ENCODE data around the gene ATP2B3. TPM values are rescaled to one million over a fixed set of nuclear protein-coding genes. Genes with fewer than 3 reads are reported as not detected.

Gene ATP2B3
- polyA plus RNA-seq, 1 donor from 2014 or later = 5.3 TPM

DNA sequence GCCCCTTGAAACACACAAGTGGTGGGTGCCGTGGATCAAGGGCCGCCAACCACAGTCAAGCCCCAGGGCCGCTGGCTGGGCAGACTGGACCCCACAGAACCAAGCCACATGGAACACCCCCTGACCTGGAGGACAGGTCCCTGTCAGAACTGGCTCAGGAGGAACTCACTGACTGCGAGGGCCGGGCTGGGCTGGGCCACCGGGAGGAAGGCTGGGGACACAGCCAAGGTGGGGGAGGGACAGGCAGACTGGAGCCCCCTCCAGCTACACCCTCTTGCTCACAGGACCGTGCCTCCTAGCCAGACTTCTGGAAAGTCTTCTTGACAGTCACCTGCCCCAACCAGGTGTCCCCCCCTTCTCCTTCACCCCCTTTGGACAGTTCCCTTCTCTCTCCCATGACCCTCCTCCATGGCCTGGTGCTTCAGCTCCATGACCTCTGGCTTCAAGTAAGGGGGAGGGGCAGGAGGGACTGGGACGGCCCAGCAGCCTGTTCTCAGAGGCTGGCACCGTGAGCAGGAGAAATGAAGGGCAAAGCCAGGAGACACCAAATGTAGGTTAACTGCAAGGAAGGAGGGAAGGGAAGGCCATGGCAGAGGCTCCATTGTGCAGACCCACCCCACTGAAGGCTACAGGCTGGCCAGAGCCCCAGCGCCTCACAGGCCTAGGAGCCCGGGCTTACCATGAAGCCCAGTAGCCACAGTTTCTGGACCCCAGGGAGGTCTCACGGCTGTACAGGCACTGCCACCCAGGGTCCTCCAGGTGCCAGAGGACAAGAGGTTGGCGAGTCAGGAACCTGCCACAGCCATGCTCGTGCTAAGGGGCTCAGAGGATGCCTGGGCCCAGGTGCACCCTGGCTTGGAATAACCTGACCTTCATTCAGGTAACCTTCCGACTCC lies 107.0 kb downstream of the ATP2B3 start:
- no peaks in the 10 kb centered on the region for H3K79me2 ChIP-seq (replicated peaks; ENCODE audit: insufficient read depth, low read length)
- no peaks in the 10 kb centered on the region for H3K9me3 ChIP-seq (ENCODE audit: low read length)
- H3K9ac ChIP-seq (ENCODE audit: low read length) = no peak overlapping the region
- no peaks in the 10 kb centered on the region for H3K27me3 ChIP-seq (ENCODE audit: insufficient read depth, low read depth, low read length)
- H3F3A ChIP-seq (ENCODE audit: insufficient read depth, low read length, poor library complexity, severe bottlenecking) = no peaks in the 10 kb centered on the region
- TF ChIP-seq POLR2AphosphoS5 (IDR thresholded peaks at IDR 0.05) (no peak), MXI1 (conservative IDR thresholded peaks at IDR 0.05; ENCODE audit: poor library complexity, severe bottlenecking) (no peak), EZH2 (IDR thresholded peaks at IDR 0.05; ENCODE audit: borderline replicate concordance, insufficient read depth, low read length, poor library complexity, severe bottlenecking) (no peak), EP300 (conservative IDR thresholded peaks at IDR 0.05; ENCODE audit: poor library complexity, severe bottlenecking) (no peak), RAD21 (conservative IDR thresholded peaks at IDR 0.05) (no peak), TAF1 (IDR thresholded peaks at IDR 0.05; ENCODE audit: low read depth) (no peak), SMC3 (conservative IDR thresholded peaks at IDR 0.05; ENCODE audit: poor library complexity) (no peak)
- TF ChIP-seq, protein P1, sequence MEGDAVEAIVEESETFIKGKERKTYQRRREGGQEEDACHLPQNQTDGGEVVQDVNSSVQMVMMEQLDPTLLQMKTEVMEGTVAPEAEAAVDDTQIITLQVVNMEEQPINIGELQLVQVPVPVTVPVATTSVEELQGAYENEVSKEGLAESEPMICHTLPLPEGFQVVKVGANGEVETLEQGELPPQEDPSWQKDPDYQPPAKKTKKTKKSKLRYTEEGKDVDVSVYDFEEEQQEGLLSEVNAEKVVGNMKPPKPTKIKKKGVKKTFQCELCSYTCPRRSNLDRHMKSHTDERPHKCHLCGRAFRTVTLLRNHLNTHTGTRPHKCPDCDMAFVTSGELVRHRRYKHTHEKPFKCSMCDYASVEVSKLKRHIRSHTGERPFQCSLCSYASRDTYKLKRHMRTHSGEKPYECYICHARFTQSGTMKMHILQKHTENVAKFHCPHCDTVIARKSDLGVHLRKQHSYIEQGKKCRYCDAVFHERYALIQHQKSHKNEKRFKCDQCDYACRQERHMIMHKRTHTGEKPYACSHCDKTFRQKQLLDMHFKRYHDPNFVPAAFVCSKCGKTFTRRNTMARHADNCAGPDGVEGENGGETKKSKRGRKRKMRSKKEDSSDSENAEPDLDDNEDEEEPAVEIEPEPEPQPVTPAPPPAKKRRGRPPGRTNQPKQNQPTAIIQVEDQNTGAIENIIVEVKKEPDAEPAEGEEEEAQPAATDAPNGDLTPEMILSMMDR (IDR thresholded peaks at IDR 0.05; ENCODE audit: poor library complexity, severe bottlenecking) = no peak
- TF ChIP-seq, protein P2, sequence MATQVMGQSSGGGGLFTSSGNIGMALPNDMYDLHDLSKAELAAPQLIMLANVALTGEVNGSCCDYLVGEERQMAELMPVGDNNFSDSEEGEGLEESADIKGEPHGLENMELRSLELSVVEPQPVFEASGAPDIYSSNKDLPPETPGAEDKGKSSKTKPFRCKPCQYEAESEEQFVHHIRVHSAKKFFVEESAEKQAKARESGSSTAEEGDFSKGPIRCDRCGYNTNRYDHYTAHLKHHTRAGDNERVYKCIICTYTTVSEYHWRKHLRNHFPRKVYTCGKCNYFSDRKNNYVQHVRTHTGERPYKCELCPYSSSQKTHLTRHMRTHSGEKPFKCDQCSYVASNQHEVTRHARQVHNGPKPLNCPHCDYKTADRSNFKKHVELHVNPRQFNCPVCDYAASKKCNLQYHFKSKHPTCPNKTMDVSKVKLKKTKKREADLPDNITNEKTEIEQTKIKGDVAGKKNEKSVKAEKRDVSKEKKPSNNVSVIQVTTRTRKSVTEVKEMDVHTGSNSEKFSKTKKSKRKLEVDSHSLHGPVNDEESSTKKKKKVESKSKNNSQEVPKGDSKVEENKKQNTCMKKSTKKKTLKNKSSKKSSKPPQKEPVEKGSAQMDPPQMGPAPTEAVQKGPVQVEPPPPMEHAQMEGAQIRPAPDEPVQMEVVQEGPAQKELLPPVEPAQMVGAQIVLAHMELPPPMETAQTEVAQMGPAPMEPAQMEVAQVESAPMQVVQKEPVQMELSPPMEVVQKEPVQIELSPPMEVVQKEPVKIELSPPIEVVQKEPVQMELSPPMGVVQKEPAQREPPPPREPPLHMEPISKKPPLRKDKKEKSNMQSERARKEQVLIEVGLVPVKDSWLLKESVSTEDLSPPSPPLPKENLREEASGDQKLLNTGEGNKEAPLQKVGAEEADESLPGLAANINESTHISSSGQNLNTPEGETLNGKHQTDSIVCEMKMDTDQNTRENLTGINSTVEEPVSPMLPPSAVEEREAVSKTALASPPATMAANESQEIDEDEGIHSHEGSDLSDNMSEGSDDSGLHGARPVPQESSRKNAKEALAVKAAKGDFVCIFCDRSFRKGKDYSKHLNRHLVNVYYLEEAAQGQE (IDR thresholded peaks at IDR 0.05; ENCODE audit: borderline replicate concordance) = no peak
- H4K20me1 ChIP-seq (ENCODE audit: insufficient read depth) = no peaks in the 10 kb centered on the region
- H3K4me2 ChIP-seq (ENCODE audit: low read length) = no peak overlapping the region
- no peaks in the 10 kb centered on the region for H3K9me2 ChIP-seq (ENCODE audit: insufficient read depth, low read length)
- H3K4me3 ChIP-seq (ENCODE audit: low read length) = no peak overlapping the region
- H2AFZ ChIP-seq (ENCODE audit: low read depth, low read length) = no peak overlapping the region
- H3K36me3 ChIP-seq (ENCODE audit: insufficient read depth, low read length) = no peaks in the 10 kb centered on the region
- H3K27ac ChIP-seq (ENCODE audit: low read length) = no peak overlapping the region

DNA sequence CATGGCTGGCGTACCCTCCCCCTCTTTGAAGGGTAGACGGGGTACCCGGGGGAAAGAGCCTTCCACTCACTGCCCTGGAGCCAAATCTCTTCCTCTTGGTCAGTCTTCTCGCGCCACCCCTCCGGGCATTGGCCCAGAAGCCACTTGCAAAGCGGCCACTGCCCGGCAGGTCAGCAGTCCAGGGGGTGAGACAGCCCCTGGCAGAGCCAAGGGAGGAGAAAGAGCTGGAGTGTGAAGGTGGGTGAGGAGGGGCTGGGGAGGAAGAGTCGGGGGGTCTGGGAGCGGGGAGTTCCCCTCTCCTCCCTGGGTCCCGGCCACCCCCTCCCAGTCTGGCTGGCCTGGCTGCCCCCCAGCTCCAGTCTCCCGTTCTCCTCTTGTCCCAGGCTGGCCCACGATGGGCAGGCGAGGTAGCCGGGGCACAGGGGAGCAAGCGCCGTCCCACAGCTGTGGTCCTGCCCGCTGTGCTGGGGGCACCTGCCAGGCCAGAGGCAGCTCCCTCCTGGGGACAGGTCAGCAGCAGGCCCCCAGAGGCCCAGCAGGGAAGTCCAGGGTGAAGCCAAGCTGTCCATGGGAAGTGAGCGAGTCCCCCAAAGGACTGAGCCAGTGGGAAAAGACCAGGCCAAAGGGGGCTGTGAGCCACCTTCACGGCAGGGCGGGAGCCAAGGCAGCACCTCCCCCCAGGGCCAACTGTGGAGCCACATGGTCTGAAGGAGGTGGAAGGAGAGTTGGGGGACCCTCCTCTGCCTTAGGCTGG lies 108.0 kb downstream of the ATP2B3 start:
- H2AFZ ChIP-seq (ENCODE audit: low read depth, low read length) = no peak overlapping the region
- H3K4me2 ChIP-seq (ENCODE audit: low read length) = no peak overlapping the region
- no peaks in the 10 kb centered on the region for H3F3A ChIP-seq (ENCODE audit: insufficient read depth, low read length, poor library complexity, severe bottlenecking)
- H3K27ac ChIP-seq (ENCODE audit: low read length) = no peak overlapping the region
- no peaks in the 10 kb centered on the region for H3K9me3 ChIP-seq (ENCODE audit: low read length)
- H3K9ac ChIP-seq (ENCODE audit: low read length) = no peak overlapping the region
- H3K36me3 ChIP-seq (ENCODE audit: insufficient read depth, low read length) = no peaks in the 10 kb centered on the region
- H3K9me2 ChIP-seq (ENCODE audit: insufficient read depth, low read length) = no peaks in the 10 kb centered on the region
- H3K79me2 ChIP-seq (replicated peaks; ENCODE audit: insufficient read depth, low read length) = no peaks in the 10 kb centered on the region
- H3K4me3 ChIP-seq (ENCODE audit: low read length) = no peak overlapping the region
- no peaks in the 10 kb centered on the region for H4K20me1 ChIP-seq (ENCODE audit: insufficient read depth)
- TF ChIP-seq POLR2AphosphoS5 (IDR thresholded peaks at IDR 0.05) (no peak), SMC3 (conservative IDR thresholded peaks at IDR 0.05; ENCODE audit: poor library complexity) (no peak), EZH2 (IDR thresholded peaks at IDR 0.05; ENCODE audit: borderline replicate concordance, insufficient read depth, low read length, poor library complexity, severe bottlenecking) (no peak), RAD21 (conservative IDR thresholded peaks at IDR 0.05) (no peak), TAF1 (IDR thresholded peaks at IDR 0.05; ENCODE audit: low read depth) (no peak), EP300 (conservative IDR thresholded peaks at IDR 0.05; ENCODE audit: poor library complexity, severe bottlenecking) (no peak), MXI1 (conservative IDR thresholded peaks at IDR 0.05; ENCODE audit: poor library complexity, severe bottlenecking) (no peak)
- TF ChIP-seq, protein P2 (IDR thresholded peaks at IDR 0.05; ENCODE audit: borderline replicate concordance) = no peak
- TF ChIP-seq, protein P1 (IDR thresholded peaks at IDR 0.05; ENCODE audit: poor library complexity, severe bottlenecking) = no peak
- H3K27me3 ChIP-seq (ENCODE audit: insufficient read depth, low read depth, low read length) = no peaks in the 10 kb centered on the region

Measured in neural cell (in vitro differentiated cells).